GM21367 (cell line): Measurements from ENCODE around the gene SEM1.
"Not testable (repeated sequence)": the region's sequence is repeated elsewhere in the genome, so short reads cannot be mapped to it uniquely, and the experiment has no call there.

Source experiments
- ATAC-seq: cut with Tn5 transposase; IDR thresholded peaks from one replicate; pipeline ENCODE4 v1.9.1; 2021; ENCODE audit not compliant: unreplicated experiment

The SEM1 gene

GRCh38 chr7:96709381-96710228 lies at the start of gene SEM1:
Gene SEM1 (minus strand): TSS chr7:96709846. CDS start chr7:96709763, 83 bp downstream.
- ATAC-seq, result peak; percentile 91

- ATAC-seq, result not testable (repeated sequence)
These were observed 48.2 kb upstream of the SEM1 start for GRCh38 chr7:96757880-96758279.

GRCh38 chr7:96747418-96747940 lies 37.8 kb upstream of the SEM1 start:
- no peak for ATAC-seq

GRCh38 chr7:96740130-96740529 lies 30.5 kb upstream of the SEM1 start:
- no peak for ATAC-seq

GRCh38 chr7:96739609-96740008 lies 30.0 kb upstream of the SEM1 start:
- ATAC-seq, result no peak

- ATAC-seq, result no peak
These were observed 29.5 kb upstream of the SEM1 start for GRCh38 chr7:96739167-96739566.

- no peak for ATAC-seq
These were observed 29.1 kb upstream of the SEM1 start for GRCh38 chr7:96738705-96739104.

GRCh38 chr7:96737545-96738050 lies 28.0 kb upstream of the SEM1 start:
- no peak for ATAC-seq

GRCh38 chr7:96734343-96734742 lies 24.7 kb upstream of the SEM1 start:
- ATAC-seq, result no peak

- ATAC-seq, result no peak
These were observed 20.2 kb upstream of the SEM1 start for GRCh38 chr7:96729820-96730219.

- ATAC-seq, result no peak
These were observed 18.5 kb upstream of the SEM1 start for GRCh38 chr7:96728139-96728538.

GRCh38 chr7:96727534-96728088 lies 18.0 kb upstream of the SEM1 start:
- no peak for ATAC-seq

- no peak for ATAC-seq
These were observed 14.0 kb upstream of the SEM1 start for GRCh38 chr7:96723622-96724021.

- ATAC-seq, result not testable (repeated sequence)
These were observed 13.3 kb upstream of the SEM1 start for GRCh38 chr7:96722928-96723327.

- no peak for ATAC-seq
These were observed 11.2 kb upstream of the SEM1 start for GRCh38 chr7:96720843-96721242.

- no peak for ATAC-seq
These were observed 9.5 kb upstream of the SEM1 start for GRCh38 chr7:96719164-96719563.

- ATAC-seq, result no peak
These were observed 8.7 kb upstream of the SEM1 start for GRCh38 chr7:96718107-96719003.

GRCh38 chr7:96713037-96713436 lies 3.4 kb upstream of the SEM1 start:
- no peak for ATAC-seq

GRCh38 chr7:96710544-96710943 lies 898 bp upstream of the SEM1 start:
- ATAC-seq, result no peak

- ATAC-seq, result peak; percentile 2
These were observed 774 bp downstream of the SEM1 start for GRCh38 chr7:96708872-96709271.
